OCI-LY3 (cell line): ENCODE measurements around the gene DSG1.
"Not testable (repeated sequence)": the region's sequence is repeated elsewhere in the genome, so short reads cannot be mapped to it uniquely, and the experiment has no call there.

Source experiments
- EZH2phosphoT487 ChIP-seq: fragments of 200-600 bp; shearing (Covaris generic); IDR thresholded peaks from 2 replicates; pipeline ENCODE4 v1.6.1; 2018; ENCODE audit warnings: antibody characterized with exemption, mixed run types, low read depth
- TF ChIP-seq, protein P1 (sequence below): fragments of 200-600, 300-600 bp; sonication (generic); IDR thresholded peaks from 2 replicates; pipeline ENCODE4 v1.5.1; 2014; ENCODE audit warnings: antibody characterized with exemption, low read length, low read depth

DNA sequence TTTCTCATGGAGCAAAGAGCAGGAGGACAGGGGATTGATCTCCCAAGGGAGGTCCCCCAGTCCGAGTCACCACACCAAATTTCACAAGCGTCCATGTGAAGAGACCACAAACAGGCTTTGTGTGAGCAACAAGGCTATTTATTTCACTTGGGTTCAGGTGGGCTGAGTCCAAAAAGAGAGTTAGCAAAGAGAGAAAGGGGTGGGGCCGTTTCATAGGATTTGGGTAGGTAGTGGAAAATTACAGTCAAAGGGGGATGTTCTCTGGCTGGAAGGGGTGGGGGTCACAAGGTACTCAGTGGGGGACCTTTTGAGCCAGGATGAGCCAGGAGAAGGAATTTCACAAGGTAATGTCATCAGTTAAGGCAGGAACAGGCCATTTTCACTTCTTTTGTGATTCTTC lies 28.5 kb upstream of the DSG1 start:
- TF ChIP-seq EZH2phosphoT487: not testable (repeated sequence)
- TF ChIP-seq, protein P1, sequence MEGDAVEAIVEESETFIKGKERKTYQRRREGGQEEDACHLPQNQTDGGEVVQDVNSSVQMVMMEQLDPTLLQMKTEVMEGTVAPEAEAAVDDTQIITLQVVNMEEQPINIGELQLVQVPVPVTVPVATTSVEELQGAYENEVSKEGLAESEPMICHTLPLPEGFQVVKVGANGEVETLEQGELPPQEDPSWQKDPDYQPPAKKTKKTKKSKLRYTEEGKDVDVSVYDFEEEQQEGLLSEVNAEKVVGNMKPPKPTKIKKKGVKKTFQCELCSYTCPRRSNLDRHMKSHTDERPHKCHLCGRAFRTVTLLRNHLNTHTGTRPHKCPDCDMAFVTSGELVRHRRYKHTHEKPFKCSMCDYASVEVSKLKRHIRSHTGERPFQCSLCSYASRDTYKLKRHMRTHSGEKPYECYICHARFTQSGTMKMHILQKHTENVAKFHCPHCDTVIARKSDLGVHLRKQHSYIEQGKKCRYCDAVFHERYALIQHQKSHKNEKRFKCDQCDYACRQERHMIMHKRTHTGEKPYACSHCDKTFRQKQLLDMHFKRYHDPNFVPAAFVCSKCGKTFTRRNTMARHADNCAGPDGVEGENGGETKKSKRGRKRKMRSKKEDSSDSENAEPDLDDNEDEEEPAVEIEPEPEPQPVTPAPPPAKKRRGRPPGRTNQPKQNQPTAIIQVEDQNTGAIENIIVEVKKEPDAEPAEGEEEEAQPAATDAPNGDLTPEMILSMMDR: not testable (repeated sequence)
